NCI-H1436 treated with DMSO at 0.1 percent for 48 hours (cell line): ENCODE results near the gene VAMP2.
A peak's percentile ranks its signal among the peaks of the same experiment; 100 is the strongest.

Experiments
- DNase-seq: peaks from one replicate; lab custom pipeline; 2025; lab: John Stamatoyannopoulos, UW

Gene VAMP2

GRCh38 chr17:8155231-8155995 is 7.3 kb downstream of the VAMP2 start:
- no peak for DNase-seq

GRCh38 chr17:8154608-8155155 is 8.1 kb downstream of the VAMP2 start:
- DNase-seq = no peak

GRCh38 chr17:8153957-8154607 is 8.7 kb downstream of the VAMP2 start:
- DNase-seq = peak; percentile 39

GRCh38 chr17:8153525-8153956 is 9.2 kb downstream of the VAMP2 start:
- DNase-seq = no peak

- DNase-seq = no peak
Measured at GRCh38 chr17:8153031-8153451, 9.7 kb downstream of the VAMP2 start.

- DNase-seq = peak; percentile 70
Measured at GRCh38 chr17:8152112-8152775, 10.5 kb downstream of the VAMP2 start, which contains the start of gene PER1. Gene PER1, minus strand, starts transcription at chr17:8152404. Its CDS starts 1,698 bp downstream, at chr17:8150706.

GRCh38 chr17:8151641-8152111 is 11.1 kb downstream of the VAMP2 start:
- DNase-seq = no peak

- DNase-seq = no peak
Measured at GRCh38 chr17:8151120-8151640, 11.6 kb downstream of the VAMP2 start.

- no peak for DNase-seq
Measured at GRCh38 chr17:8150194-8151119, 12.3 kb downstream of the VAMP2 start.

- DNase-seq = no peak
Measured at GRCh38 chr17:8149419-8150193, 13.1 kb downstream of the VAMP2 start.

GRCh38 chr17:8148560-8148959 is 14.2 kb downstream of the VAMP2 start:
- no peak for DNase-seq

GRCh38 chr17:8147805-8148404 is 14.8 kb downstream of the VAMP2 start:
- DNase-seq = no peak

GRCh38 chr17:8147141-8147804 is 15.5 kb downstream of the VAMP2 start:
- DNase-seq = no peak

GRCh38 chr17:8146381-8147140 is 16.2 kb downstream of the VAMP2 start:
- DNase-seq = no peak

GRCh38 chr17:8145811-8146210 is 16.9 kb downstream of the VAMP2 start:
- DNase-seq = no peak

GRCh38 chr17:8144401-8145231 is 18.1 kb downstream of the VAMP2 start:
- DNase-seq = no peak

- DNase-seq = no peak
Measured at GRCh38 chr17:8143581-8144400, 19.0 kb downstream of the VAMP2 start.
